IPS DF 6.9 (cell line): ENCODE results near the gene ZNF775.
"Not testable (repeated sequence)": the region's sequence is repeated elsewhere in the genome, so short reads cannot be mapped to it uniquely, and the experiment has no call there.

ENCODE experiments used
- DNase-seq: peaks from one replicate; pipeline ENCODE4 v3.0.0-alpha.2; 2013; ENCODE audit warnings: low read depth, low spot score
- H3K27ac ChIP-seq: one replicate; pipeline ENCODE4 v1.5.1; 2013; ENCODE audit warnings: low read length, control low read depth
- H3K27me3 ChIP-seq: 2 replicates; pipeline ENCODE4 v1.6.1; 2013; ENCODE audit warnings: mild to moderate bottlenecking, low read length; ENCODE audit not compliant: control insufficient read depth, insufficient read depth
- H3K36me3 ChIP-seq: 2 replicates; pipeline ENCODE4 v1.6.1; 2013; ENCODE audit warnings: low read length; ENCODE audit not compliant: control insufficient read depth, insufficient read depth
- H3K4me1 ChIP-seq: 2 replicates; pipeline ENCODE4 v1.6.1; 2013; ENCODE audit warnings: low read length; ENCODE audit not compliant: control insufficient read depth, insufficient read depth
- H3K4me3 ChIP-seq: 2 replicates; pipeline ENCODE4 v1.5.1; 2013; ENCODE audit warnings: mild to moderate bottlenecking, low read length
- H3K9me3 ChIP-seq: 2 replicates; pipeline ENCODE4 v1.6.1; 2013; ENCODE audit warnings: low read length, inconsistent platforms; ENCODE audit not compliant: control insufficient read depth, insufficient read depth
- WGBS: extraction: QIAGEN DNeasy Blood & Tissue Kit; methylation state at CpG from one replicate; pipeline ENCODE4 v1.1.7; 2013; ENCODE audit warnings: mixed read lengths, missing lambda C conversion rate; ENCODE audit not compliant: insufficient read length, insufficient coverage; 5-methylcytosine and 5-hydroxymethylcytosine counted together

ZNF775 gene

DNA sequence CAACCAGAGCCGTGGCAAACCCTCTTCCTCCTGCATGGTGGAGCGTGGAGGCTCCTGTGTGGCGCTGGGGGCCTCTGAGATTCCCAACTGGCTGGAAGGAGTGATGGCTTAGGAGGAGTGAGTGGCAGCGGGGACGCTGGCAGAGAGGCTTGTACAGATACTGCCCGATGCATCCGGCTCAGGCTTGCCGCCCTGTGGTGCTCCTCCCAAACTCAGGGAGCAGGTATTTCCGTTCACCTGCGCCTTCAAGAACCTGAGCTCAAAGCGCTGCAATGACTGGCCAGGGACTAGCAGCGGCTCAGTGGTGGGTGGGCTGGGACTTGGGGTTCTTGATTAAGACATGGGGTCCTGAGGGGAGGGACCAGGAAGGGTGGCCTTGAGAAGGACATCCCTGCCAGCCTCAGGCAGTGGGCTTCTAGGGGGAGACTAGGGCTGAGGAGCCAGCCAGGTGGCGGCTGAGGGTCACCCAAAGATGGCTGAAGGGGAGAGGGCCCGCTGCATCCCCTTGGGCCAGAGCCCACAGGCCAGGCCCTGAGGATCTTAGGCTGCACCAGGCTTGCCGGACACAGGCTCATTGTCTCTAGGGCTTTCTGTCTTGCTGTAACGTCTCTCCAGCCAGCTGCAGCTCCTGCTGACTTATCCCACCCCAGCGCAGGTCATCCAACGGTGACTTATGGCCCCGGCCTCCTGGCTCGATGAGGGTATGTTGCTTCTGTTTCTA lies 3.2 kb downstream of the ZNF775 start:
- Histone ChIP-seq H3K27me3 (no peaks in the 10 kb centered on the region), H3K4me3 (no peak overlapping the region), H3K27ac (no peak overlapping the region), H3K4me1 (peaks cover 19% of the 10 kb centered on the region), H3K36me3 (no peaks in the 10 kb centered on the region), H3K9me3 (no peaks in the 10 kb centered on the region)
- DNase-seq = no peak
- no CpG with 5 or more reads among the region's 20 CpGs for WGBS

- WGBS = no CpG with 5 or more reads among the region's 4 CpGs
These were observed 3.7 kb downstream of the ZNF775 start for GRCh38 chr7:150382844-150383225.

GRCh38 chr7:150383710-150384397 lies 4.7 kb downstream of the ZNF775 start:
- Histone ChIP-seq H3K4me1 (peaks cover 19% of the 10 kb centered on the region), H3K27me3 (no peaks in the 10 kb centered on the region), H3K27ac (no peak overlapping the region), H3K36me3 (0 out of 2 replicates have a peak, but pooled peaks cover 6% of the 10 kb centered on the region), H3K9me3 (no peaks in the 10 kb centered on the region), H3K4me3 (no peak overlapping the region)
- DNase-seq = peak; percentile 94
- no CpG with 5 or more reads among the region's 22 CpGs for WGBS

More at GRCh38 chr7:150382844-150383225, 3.7 kb downstream of the ZNF775 start:
- no peak overlapping the region for H3K27ac ChIP-seq
- no peak overlapping the region for H3K4me3 ChIP-seq
- no peak for DNase-seq
- H3K36me3 ChIP-seq = no peaks in the 10 kb centered on the region
- no peaks in the 10 kb centered on the region for H3K27me3 ChIP-seq
- peaks cover 19% of the 10 kb centered on the region for H3K4me1 ChIP-seq
- H3K9me3 ChIP-seq = no peaks in the 10 kb centered on the region

DNA sequence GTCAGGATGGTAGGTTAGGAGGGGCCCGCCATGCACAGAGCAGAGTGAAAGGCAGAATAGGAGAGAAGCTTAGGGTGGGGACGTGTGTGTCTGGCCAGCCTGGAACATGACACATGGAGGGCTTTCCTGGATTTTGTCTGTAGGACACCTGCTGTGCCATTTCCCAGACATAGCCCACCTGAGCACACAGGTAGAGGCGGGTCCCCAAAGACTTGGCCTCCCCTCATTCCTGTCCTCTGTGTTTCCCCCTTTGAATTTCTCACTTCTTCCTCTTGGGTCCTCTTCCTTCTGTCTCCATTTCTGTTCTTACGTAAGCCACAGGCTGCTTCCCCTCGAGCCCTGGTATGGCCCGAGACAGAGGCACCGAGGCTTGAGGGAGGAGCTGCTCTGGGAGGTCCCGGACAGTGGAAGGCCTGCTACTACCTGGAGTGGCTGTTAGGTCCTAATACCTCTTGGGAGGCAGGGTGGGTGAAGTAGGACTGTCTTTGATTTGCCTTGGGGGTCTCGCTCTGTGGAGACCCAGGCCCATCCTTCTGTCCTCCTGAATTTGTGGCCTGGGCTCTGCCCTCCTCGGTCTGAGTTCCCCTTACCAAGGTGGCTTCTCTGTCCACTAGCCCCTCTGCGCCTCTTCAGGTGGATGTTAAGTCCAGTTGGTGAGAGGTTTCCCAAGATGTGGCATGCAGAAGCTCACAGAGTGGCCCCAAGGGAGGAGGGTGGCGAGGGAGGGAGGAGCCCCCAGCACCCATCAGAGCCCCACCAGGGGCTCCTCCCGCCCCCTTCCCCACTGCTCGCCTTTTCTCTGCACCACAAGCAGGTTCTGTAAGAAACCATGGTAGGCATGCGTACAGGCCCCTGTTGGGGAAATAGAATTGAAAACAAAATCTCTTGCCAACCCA lies 5.5 kb downstream of the ZNF775 start:
- H3K4me3 ChIP-seq = no peak overlapping the region
- no peak overlapping the region for H3K27ac ChIP-seq
- no peaks in the 10 kb centered on the region for H3K9me3 ChIP-seq
- WGBS = no CpG with 5 or more reads among the region's 15 CpGs
- 0 out of 2 replicates have a peak, but pooled peaks cover 7% of the 10 kb centered on the region for H3K36me3 ChIP-seq
- H3K4me1 ChIP-seq = peaks cover 19% of the 10 kb centered on the region
- H3K27me3 ChIP-seq = no peaks in the 10 kb centered on the region
- DNase-seq = no peak

GRCh38 chr7:150385302-150385723 lies 6.2 kb downstream of the ZNF775 start:
- Histone ChIP-seq H3K36me3 (0 out of 2 replicates have a peak, but pooled peaks cover 11% of the 10 kb centered on the region), H3K27ac (no peak overlapping the region), H3K4me3 (no peak overlapping the region), H3K27me3 (no peaks in the 10 kb centered on the region), H3K4me1 (peaks cover 19% of the 10 kb centered on the region), H3K9me3 (no peaks in the 10 kb centered on the region)
- DNase-seq = no peak
- WGBS = no CpG with 5 or more reads among the region's 14 CpGs

- H3K4me3 ChIP-seq, H3K27me3 ChIP-seq, H3K27ac ChIP-seq, DNase-seq, H3K9me3 ChIP-seq: not testable (repeated sequence)
- no CpG with 5 or more reads among the region's 6 CpGs for WGBS
- Histone ChIP-seq H3K36me3 (0 out of 2 replicates have a peak, but pooled peaks cover 11% of the 10 kb centered on the region), H3K4me1 (peaks cover 19% of the 10 kb centered on the region)
These were observed 6.8 kb downstream of the ZNF775 start for GRCh38 chr7:150385884-150386283.

DNA sequence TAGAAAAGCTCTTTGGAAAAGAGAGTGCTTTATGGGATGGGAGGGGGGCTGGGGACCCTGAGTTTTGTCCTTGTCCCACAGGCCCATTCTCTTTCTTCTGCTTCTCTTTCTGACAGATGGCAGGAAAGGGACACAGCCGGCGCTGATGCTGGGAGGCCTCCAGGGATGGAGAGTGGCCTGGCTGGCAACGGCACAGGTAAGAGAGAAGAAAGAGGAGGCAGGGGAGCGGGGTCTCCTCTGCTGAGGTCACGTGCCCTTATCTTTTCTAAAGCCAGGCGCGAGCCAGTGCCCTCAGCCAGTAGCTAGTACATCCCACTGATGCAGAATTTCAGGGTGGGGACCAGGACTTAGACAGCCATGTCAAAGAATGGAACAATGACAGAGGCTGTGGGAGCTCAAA lies 9.2 kb downstream of the ZNF775 start:
- Histone ChIP-seq H3K9me3 (no peaks in the 10 kb centered on the region), H3K4me1 (peaks cover 14% of the 10 kb centered on the region), H3K27me3 (no peaks in the 10 kb centered on the region), H3K4me3 (no peak overlapping the region), H3K27ac (no peak overlapping the region), H3K36me3 (0 out of 2 replicates have a peak, but pooled peaks cover 11% of the 10 kb centered on the region)
- WGBS = no CpG with 5 or more reads among the region's 7 CpGs
- DNase-seq = no peak

- Histone ChIP-seq H3K36me3 (0 out of 2 replicates have a peak, but pooled peaks cover 11% of the 10 kb centered on the region), H3K4me3 (no peak overlapping the region), H3K9me3 (no peaks in the 10 kb centered on the region), H3K4me1 (peaks cover 11% of the 10 kb centered on the region), H3K27me3 (no peaks in the 10 kb centered on the region), H3K27ac (no peak overlapping the region)
- no CpG with 5 or more reads among the region's 20 CpGs for WGBS
- no peak for DNase-seq
These were observed 9.8 kb downstream of the ZNF775 start for GRCh38 chr7:150388709-150389531.

- no CpG with 5 or more reads among the region's 5 CpGs for WGBS
- Histone ChIP-seq H3K4me1 (peaks cover 8% of the 10 kb centered on the region), H3K36me3 (0 out of 2 replicates have a peak, but pooled peaks cover 11% of the 10 kb centered on the region), H3K27ac (no peak overlapping the region), H3K9me3 (no peaks in the 10 kb centered on the region), H3K4me3 (no peak overlapping the region), H3K27me3 (no peaks in the 10 kb centered on the region)
- no peak for DNase-seq
These were observed 10.3 kb downstream of the ZNF775 start for GRCh38 chr7:150389532-150389816.
